Activated naive CD8-positive, alpha-beta T cell treated with anti-CD3 and anti-CD28 coated beads for 36 hours (primary cell): ENCODE data around the gene GABARAP. TPM values are rescaled to one million over a fixed set of nuclear protein-coding genes. Genes with fewer than 3 reads are reported as not detected.

Source experiments
- DNase-seq: peaks from one replicate; pipeline ENCODE4 v3.0.0; 2021
- H3K27ac Mint-ChIP-seq: one replicate; pipeline ENCODE4 v1.8.0; 2022; ENCODE audit warnings: mild to moderate bottlenecking, moderate library complexity, mixed read lengths
- H3K27me3 Mint-ChIP-seq: one replicate; pipeline ENCODE4 v1.8.0; 2022; ENCODE audit warnings: mild to moderate bottlenecking, mixed read lengths
- H3K36me3 Mint-ChIP-seq: one replicate; pipeline ENCODE4 v1.8.0; 2021; ENCODE audit warnings: mild to moderate bottlenecking, mixed read lengths
- H3K4me1 Mint-ChIP-seq: one replicate; pipeline ENCODE4 v1.8.0; 2021; ENCODE audit warnings: mixed read lengths
- H3K4me3 Mint-ChIP-seq: one replicate; pipeline ENCODE4 v1.8.0; 2022; ENCODE audit warnings: mild to moderate bottlenecking, moderate library complexity, mixed read lengths
- H3K9me3 Mint-ChIP-seq: one replicate; pipeline ENCODE4 v1.8.0; 2022; ENCODE audit warnings: mixed read lengths
- total RNA-seq, 2 experiments: library from RNA; stranded (reverse); gene quantifications; one replicate each; pipeline ENCODE4 v1.2.3, GENCODE V29; 2021

GABARAP gene
- total RNA-seq, 2 experiments from 2014 or later: 112 to 113 TPM

DNA sequence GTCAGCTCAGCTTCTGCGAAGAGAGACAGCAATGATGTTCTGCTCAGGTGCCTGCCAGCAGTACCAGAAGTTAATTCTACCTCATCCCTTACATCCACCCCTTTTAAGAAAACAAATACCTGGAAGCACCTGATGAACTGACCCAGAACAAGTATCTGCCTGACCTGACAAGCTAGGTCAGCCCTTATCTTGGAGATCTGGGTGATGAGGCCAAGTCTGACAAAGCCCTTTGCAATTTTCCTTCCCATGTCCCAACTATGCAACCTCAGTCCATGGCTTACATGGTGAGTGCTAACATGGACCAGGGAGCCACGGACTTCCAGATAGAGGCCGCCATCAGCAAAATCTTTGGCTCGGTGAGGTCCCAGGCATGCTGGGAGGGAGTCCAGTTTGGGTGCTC lies 18.9 kb downstream of the GABARAP start:
- peaks cover 36% of the 10 kb centered on the region for H3K4me1 Mint-ChIP-seq
- no peak overlapping the region for H3K27ac Mint-ChIP-seq
- H3K4me3 Mint-ChIP-seq: no peak overlapping the region
- no peaks in the 10 kb centered on the region for H3K9me3 Mint-ChIP-seq
- no peaks in the 10 kb centered on the region for H3K27me3 Mint-ChIP-seq
- H3K36me3 Mint-ChIP-seq: peaks cover 18% of the 10 kb centered on the region
- DNase-seq: no peak

DNA sequence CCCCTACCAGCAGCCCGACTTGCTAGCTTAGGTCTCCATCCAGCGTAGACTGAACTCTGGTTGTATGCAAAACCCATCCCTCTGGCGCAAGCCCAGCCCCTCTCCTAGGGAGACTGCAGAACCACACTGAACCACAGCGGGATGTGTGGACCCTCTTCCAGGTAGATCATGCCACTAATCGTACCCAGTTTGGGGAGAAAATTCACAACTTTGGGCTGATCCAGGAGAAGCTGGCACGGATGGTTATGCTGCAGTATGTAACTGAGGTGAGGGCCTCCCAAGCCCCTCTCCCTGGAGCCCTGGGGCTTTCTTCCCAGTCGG lies 19.3 kb downstream of the GABARAP start:
- Mint-ChIP-seq H3K4me1 (peaks cover 36% of the 10 kb centered on the region), H3K36me3 (peaks cover 14% of the 10 kb centered on the region), H3K27ac (peak overlapping the region; percentile 48), H3K4me3 (no peak overlapping the region), H3K9me3 (no peaks in the 10 kb centered on the region), H3K27me3 (no peaks in the 10 kb centered on the region)
- no peak for DNase-seq

DNA sequence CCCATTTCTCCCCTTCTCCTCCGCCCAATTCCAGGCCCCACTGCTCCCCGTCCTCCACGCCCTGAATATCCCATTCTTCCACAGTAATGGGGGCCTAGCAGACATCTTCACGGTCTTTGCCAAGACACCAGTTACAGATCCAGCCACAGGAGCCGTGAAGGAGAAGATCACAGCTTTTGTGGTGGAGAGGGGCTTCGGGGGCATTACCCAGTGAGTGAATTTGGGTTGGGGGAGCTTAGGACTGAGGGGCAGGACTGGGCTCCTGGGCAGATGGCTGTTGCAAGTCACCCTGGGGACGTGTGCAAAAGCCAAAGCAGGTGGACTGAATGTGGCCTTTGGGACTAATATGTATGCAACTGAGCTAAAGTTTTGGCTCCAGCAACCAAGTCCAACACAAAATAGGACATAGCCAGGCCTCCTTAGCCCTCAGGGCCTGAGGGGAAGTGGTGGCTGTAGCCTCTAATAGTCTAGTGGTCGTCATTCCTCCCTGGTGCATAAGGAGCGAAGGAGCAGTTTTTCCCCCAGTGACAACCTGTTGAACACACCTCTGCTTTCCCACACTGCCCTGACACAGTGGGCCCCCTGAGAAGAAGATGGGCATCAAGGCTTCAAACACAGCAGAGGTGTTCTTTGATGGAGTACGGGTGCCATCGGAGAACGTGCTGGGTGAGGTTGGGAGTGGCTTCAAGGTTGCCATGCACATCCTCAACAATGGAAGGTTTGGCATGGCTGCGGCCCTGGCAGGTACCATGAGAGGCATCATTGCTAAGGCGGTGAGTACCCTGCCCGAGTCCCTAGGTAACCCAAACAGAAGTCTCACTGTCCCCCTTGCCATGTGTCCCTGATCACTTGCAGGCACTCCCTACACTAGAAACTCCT lies 19.9 kb downstream of the GABARAP start:
- DNase-seq: no peak
- no peaks in the 10 kb centered on the region for H3K27me3 Mint-ChIP-seq
- H3K9me3 Mint-ChIP-seq: no peaks in the 10 kb centered on the region
- H3K27ac Mint-ChIP-seq: peak overlapping the region; percentile 48
- H3K4me3 Mint-ChIP-seq: no peak overlapping the region
- H3K36me3 Mint-ChIP-seq: peaks cover 13% of the 10 kb centered on the region
- H3K4me1 Mint-ChIP-seq: peaks cover 38% of the 10 kb centered on the region

DNA sequence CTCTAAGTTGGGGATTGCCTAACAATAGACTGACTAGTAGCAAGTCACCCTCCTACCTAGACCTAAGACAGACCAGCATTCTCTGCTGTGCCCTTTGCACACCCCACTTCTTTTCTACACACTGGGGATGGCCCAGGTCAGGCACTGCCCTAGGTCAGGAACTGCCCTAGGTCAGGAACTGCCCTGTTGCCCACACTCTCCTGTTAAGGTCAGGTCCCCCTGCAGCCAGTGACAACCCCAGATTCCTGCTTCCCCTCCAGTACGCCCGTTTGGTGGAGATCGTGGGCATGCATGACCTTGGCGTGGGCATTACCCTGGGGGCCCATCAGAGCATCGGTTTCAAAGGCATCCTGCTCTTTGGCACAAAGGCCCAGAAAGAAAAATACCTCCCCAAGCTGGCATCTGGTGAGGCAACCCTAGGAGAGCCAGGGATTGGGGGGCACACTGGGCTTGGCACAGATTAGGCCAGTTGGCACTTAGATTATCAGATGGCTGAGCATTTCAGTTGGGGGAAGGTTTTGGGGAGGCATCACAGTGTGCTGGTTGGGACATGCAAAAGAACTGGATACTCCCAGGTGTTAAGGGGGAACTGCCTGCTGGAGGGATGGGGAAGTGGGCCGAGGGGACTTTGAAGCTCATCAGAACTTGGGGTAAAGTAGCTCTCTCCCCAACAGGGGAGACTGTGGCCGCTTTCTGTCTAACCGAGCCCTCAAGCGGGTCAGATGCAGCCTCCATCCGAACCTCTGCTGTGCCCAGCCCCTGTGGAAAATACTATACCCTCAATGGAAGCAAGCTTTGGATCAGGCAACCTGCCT lies 20.8 kb downstream of the GABARAP start:
- Mint-ChIP-seq H3K4me3 (peak overlapping the region; percentile 99), H3K4me1 (peaks cover 42% of the 10 kb centered on the region), H3K27me3 (no peaks in the 10 kb centered on the region), H3K27ac (peak overlapping the region; percentile 54), H3K9me3 (no peaks in the 10 kb centered on the region), H3K36me3 (peaks cover 13% of the 10 kb centered on the region)
- no peak for DNase-seq

DNA sequence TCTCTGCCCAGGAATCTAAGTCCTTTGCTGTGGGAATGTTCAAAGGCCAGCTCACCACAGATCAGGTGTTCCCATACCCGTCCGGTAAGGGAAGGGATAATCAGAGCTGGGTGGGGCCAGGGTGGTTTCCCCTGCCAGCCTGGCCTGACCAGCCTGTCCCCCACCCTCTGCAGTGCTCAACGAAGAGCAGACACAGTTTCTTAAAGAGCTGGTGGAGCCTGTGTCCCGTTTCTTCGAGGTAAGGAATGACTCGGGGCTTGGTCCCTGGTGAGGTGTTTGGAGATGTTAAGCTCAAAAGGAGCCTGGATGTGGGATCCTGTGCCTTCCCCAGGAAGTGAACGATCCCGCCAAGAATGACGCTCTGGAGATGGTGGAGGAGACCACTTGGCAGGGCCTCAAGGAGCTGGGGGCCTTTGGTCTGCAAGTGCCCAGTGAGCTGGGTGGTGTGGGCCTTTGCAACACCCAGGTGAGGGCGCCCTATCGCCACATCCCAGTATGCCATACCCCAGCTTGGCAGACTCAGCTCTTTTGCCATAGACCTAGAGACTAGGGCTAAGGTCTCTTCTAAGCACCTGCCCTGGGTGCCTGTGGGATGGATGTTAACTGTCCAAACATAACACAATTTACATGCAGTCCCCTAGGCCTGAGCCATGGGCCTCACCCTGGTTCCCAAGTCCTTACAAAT lies 21.5 kb downstream of the GABARAP start:
- Mint-ChIP-seq H3K27me3 (peaks cover 3% of the 10 kb centered on the region), H3K27ac (peak overlapping the region; percentile 96), H3K4me1 (peaks cover 50% of the 10 kb centered on the region), H3K9me3 (no peaks in the 10 kb centered on the region), H3K36me3 (peaks cover 13% of the 10 kb centered on the region), H3K4me3 (peak overlapping the region; percentile 99)
- DNase-seq: peak; percentile 62

DNA sequence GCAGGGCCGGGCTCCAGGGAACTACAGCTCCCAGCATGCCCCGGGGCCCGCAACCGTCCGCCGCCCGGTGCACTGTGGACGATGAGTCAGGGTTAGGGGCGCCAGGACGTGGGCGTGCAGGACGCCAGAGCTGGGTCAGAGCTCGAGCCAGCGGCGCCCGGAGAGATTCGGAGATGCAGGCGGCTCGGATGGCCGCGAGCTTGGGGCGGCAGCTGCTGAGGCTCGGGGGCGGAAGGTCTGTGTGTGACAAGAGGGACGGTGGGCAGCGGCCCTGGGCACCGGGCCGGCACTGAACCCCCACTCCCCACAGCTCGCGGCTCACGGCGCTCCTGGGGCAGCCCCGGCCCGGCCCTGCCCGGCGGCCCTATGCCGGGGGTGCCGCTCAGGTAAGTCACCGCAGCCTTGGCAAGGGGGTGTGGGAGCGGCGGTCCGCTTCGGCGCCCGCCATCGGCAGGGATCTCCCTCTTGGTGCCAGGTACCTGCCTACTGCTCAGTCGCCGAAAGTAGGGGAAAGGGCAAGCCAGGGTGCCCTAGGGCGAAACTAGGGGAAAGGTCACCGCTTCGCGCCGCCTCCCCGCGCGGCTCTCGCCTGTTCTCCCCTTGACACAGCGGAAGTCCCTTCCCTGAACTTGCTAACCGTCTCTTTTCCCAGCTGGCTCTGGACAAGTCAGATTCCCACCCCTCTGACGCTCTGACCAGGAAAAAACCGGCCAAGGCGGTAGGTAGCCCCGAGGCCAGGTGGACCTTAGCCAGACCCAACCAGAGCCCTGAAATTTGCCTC lies 22.2 kb downstream of the GABARAP start, which contains the start of the genes ACADVL and DLG4:
TSS of gene ACADVL (plus strand) at position 127 of the 781 bp plus-strand sequence. CDS start at position 174, 47 bp downstream.
TSS of gene DLG4 (minus strand) at position 25 of the 781 bp plus-strand sequence.
- DNase-seq: peak; percentile 90
- Mint-ChIP-seq H3K27me3 (peaks cover 3% of the 10 kb centered on the region), H3K27ac (peak within 1 kb of the TSS; percentile 96), H3K4me3 (peak within 1 kb of the TSS; percentile 99), H3K9me3 (no peaks in the 10 kb centered on the region), H3K4me1 (peaks cover 56% of the 10 kb centered on the region), H3K36me3 (peaks cover 13% of the 10 kb centered on the region)

DNA sequence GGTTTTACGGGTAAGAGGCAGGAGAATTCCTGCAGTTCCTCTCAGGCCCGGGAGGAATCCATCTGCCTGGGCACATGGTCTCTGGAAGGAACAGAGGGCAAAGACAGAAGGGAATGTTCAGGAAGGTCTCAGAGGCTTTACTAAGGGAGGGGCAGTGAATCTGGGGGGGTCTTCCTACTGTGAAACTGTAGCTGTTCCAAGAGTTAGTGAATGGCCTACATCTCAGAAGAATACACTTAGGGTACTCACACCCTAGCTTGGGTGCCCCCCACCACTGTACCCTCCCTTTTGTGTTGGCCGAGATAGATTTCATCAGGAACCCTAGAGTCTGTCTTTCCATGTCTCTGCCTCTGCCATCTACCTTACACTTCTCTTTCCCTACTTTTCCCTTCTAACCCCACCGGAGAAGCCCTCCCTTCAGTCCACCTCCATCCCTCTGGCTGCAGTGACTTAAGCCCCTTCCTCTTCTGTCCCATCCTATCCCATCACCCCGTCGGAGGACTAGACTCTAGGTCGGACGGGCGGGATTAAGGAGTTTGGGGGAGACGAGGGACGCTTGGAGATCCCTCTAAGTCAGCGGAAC lies 22.9 kb downstream of the GABARAP start:
- Mint-ChIP-seq H3K4me1 (peaks cover 62% of the 10 kb centered on the region), H3K27ac (peak overlapping the region; percentile 96)

DNA sequence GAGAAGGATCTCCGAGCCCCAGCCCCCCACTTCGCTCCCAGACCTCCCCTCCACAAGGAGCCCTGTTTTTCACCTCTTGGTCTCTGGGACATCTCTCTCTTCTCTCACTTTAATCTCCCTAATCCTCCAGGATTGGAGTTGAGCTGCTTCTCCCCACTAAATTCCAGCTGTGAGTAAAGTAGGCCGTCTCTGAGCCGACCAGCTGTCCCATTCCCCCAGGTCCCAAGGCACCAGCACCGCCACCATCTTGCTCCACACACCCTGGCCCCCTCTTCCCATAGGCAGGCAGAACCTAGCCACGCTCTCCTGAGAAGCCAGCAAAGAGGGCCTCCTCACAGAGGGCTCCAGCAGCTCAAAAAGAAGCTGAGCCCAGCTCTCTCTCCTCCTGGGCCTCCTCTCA lies 23.5 kb downstream of the GABARAP start:
- peak overlapping the region; percentile 75 for H3K27ac Mint-ChIP-seq
- H3K4me3 Mint-ChIP-seq: peak overlapping the region; percentile 99
- H3K9me3 Mint-ChIP-seq: no peaks in the 10 kb centered on the region
- H3K36me3 Mint-ChIP-seq: peaks cover 13% of the 10 kb centered on the region
- DNase-seq: no peak
- peaks cover 66% of the 10 kb centered on the region for H3K4me1 Mint-ChIP-seq
- H3K27me3 Mint-ChIP-seq: peaks cover 3% of the 10 kb centered on the region

More for the DNA sequence above, 22.9 kb downstream of the GABARAP start:
- peaks cover 3% of the 10 kb centered on the region for H3K27me3 Mint-ChIP-seq
- DNase-seq: no peak
- peaks cover 13% of the 10 kb centered on the region for H3K36me3 Mint-ChIP-seq
- no peaks in the 10 kb centered on the region for H3K9me3 Mint-ChIP-seq
- peak overlapping the region; percentile 99 for H3K4me3 Mint-ChIP-seq

DNA sequence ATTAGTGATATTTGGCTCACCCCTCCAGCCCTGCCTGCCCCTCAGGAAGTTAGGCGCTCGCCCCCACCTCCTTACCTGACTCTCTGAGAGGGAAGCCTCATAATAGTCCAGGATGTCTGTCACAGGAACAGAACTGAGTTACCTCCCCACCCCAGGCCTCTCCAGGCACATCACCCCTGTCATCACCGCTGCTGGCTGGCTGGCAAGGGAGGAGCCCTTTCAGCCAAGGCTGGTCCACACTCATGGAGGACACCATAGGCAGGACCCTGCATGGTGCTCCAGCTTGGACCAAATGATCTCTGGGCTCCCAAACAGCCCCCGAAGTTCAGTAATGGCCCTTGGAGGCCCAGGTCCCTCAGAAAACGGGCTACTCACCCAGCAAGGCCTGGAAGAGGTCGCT lies 24.1 kb downstream of the GABARAP start:
- Mint-ChIP-seq H3K4me3 (peak overlapping the region; percentile 68), H3K27me3 (peaks cover 3% of the 10 kb centered on the region), H3K4me1 (peaks cover 71% of the 10 kb centered on the region), H3K27ac (peak overlapping the region; percentile 82), H3K9me3 (no peaks in the 10 kb centered on the region), H3K36me3 (peaks cover 13% of the 10 kb centered on the region)
- DNase-seq: no peak

DNA sequence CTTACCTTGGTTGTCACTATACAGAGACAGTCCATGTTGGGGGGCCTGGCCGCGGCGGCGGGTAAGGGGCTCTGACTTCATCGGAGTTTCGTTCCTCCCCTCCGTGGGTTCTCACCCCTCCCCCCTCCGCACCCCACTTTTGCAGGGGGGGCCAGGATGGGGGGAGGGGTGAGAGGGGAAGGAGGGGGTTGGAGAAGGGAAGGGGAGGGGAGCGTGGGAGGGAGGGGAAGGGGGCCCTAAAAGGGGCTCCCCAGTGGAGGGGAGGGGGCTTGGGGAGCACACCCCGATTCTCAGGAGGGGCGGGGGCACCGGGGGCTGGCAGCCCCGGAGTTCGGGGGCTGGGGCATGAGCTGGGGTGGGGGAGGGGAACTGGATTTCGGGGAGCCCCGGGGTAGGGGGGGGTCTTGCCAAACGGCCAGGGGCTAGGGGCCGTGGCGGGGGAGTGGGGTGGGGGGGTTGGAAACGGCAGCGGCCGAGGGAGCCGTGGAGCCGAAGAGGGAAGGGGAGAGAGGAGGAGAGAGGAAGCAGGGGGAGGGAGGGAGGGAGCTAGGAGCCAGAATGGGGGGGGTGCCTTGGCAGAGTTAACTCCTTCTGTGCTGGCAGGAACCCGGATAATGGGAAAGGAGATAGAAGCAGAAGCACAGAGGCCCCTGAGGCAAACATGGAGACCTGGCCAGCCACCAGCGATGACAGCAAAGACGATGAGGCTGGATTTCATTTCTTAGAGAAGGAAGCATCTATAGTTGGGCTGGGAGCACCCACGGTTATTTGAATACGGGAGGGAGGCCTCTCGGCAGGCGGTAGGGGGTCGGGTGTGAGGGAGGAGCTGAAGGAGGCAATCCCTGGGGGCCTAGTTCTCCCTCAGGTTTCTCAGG lies 24.9 kb downstream of the GABARAP start:
- Mint-ChIP-seq H3K4me1 (peaks cover 72% of the 10 kb centered on the region), H3K9me3 (no peaks in the 10 kb centered on the region), H3K27me3 (peaks cover 3% of the 10 kb centered on the region), H3K27ac (peak overlapping the region; percentile 82), H3K4me3 (peak overlapping the region; percentile 76), H3K36me3 (peaks cover 13% of the 10 kb centered on the region)
- no peak for DNase-seq

DNA sequence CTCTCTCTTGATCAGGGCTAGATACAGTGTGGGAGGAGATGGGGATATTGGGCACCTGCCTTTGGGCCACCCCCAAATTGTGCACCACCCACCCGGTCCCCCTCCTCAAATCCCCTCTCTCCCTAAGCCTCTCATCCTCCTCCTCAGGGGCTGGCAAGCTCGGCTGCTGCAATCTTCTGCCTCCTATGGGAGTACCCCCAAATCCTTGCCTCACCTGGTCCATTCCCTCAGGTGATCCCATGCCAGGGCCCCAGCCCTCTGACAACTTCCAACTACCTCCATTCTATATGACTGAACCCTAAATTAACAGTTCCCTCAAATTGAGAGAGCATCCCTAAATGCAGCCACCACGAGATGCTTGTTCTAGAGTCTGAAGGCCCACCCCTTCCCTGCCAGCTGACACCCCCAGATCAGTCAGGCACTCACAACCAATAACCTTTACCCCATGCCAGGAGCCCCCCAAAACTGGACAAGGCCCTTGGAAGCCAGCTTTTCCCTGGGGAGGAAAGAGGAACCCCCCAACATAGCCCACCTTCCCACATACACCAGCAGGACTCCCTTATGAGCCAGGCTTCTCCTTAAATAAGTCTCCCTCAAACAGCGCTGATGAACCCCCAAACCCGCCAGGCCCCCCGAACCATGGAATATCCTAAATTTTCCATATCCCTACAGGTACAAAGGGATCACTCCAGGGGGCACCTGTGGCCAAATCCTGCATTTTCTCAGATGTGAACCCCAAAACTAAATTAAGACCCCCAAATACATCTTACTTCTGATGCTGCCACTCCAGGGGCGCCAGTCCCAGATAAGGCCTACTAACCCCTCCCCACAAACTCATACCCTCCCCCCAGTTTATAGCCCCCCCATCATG lies 25.8 kb downstream of the GABARAP start:
- no peaks in the 10 kb centered on the region for H3K9me3 Mint-ChIP-seq

DNA sequence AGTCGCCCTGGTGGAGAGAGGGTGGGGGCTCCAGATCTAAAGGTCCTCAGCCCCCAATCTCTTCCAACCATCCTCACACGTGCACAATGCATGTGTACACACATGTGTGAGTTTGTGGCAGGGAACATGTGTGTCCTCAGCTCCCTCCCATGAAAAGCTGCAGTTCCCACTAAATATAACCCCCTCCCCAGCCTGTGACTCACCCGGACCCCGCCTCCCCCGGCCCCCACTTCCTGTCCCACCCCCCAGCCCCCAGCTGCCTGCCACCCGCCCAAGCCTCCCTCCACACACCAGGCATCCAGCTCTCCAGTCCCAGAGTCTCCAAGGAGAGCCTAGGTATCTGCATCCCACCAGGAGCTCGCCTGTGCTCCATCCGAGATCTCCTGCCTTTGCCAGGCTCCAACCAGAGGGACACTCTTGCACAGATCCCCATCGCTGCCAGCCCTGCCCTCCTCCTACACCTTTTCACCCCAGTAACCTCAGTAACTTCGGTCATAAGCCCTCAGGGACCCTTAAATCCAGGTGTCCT lies 26.5 kb downstream of the GABARAP start:
- peaks cover 3% of the 10 kb centered on the region for H3K27me3 Mint-ChIP-seq
- peak overlapping the region; percentile 76 for H3K4me3 Mint-ChIP-seq
- H3K36me3 Mint-ChIP-seq: peaks cover 4% of the 10 kb centered on the region
- DNase-seq: no peak
- H3K4me1 Mint-ChIP-seq: peaks cover 64% of the 10 kb centered on the region
- peak overlapping the region; percentile 95 for H3K27ac Mint-ChIP-seq
- no peaks in the 10 kb centered on the region for H3K9me3 Mint-ChIP-seq

More for the DNA sequence above, 25.8 kb downstream of the GABARAP start:
- Mint-ChIP-seq H3K36me3 (peaks cover 12% of the 10 kb centered on the region), H3K4me3 (peak overlapping the region; percentile 76), H3K27ac (peak overlapping the region; percentile 79), H3K27me3 (peaks cover 3% of the 10 kb centered on the region), H3K4me1 (peaks cover 71% of the 10 kb centered on the region)
- DNase-seq: no peak
